Mucosa of stomach (tissue), 1 donor: ENCODE data around the gene RMRP.

ENCODE experiments used
- H3K27me3 ChIP-seq: one replicate; pipeline ENCODE4 v1.7.0; 2013; ENCODE audit warnings: mild to moderate bottlenecking, low read length; ENCODE audit not compliant: control insufficient read depth, insufficient read depth
- H3K36me3 ChIP-seq: one replicate; pipeline ENCODE4 v1.7.0; 2013; ENCODE audit warnings: low read length; ENCODE audit not compliant: control insufficient read depth, insufficient read depth
- H3K4me1 ChIP-seq: one replicate; pipeline ENCODE4 v1.7.0; 2013; ENCODE audit warnings: mild to moderate bottlenecking, low read length; ENCODE audit not compliant: control insufficient read depth, insufficient read depth
- H3K4me3 ChIP-seq: one replicate; pipeline ENCODE4 v1.7.0; 2013; ENCODE audit warnings: low read length
- H3K9ac ChIP-seq: one replicate; pipeline ENCODE4 v1.7.0; 2013; ENCODE audit warnings: mild to moderate bottlenecking, low read length, moderate library complexity
- H3K9me3 ChIP-seq: one replicate; pipeline ENCODE4 v1.7.0; 2013; ENCODE audit warnings: mild to moderate bottlenecking, low read length, moderate library complexity; ENCODE audit not compliant: control insufficient read depth
- donor health status: Pancreatic carcinoma.

The RMRP gene

DNA sequence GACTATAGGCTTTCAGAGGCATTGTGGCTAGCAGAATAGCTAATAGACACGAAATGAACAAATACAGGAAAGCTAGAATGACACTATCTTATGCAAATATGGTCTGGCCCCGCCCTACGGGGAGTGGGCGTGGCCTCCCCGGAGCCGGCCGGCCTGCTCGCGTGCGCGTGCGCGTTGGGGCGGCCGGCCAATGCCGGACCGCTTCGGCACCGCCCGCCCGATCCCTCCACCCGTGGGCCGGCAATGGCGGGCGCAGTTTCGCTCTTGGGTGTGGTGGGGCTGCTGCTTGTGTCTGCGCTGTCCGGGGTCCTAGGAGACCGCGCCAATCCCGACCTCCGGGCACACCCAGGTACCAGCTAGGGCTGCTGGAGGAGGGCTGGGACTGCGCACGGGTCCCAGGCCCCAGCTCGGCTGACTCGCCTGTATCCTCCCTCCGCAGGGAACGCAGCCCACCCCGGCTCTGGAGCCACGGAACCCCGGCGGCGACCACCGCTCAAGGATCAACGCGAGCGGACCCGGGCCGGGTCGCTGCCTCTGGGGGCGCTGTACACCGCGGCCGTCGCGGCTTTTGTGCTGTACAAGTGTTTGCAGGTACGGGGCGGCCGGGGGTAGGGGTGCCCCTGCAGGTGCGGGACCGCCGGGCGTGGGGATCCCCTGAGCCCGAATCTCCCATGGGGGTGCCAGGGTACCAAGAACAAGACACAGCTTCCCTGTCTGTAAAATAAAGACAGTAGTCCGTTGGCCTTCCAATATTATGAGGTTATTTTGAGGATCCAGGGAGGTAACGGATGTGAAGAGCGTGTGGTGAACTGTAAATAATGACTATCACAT lies 533 bp upstream of the RMRP start, which contains the start of gene CCDC107:
TSS of gene CCDC107 (plus strand) at position 156 of the 831 bp plus-strand sequence. CDS start at position 244, 88 bp downstream.
- H3K9ac ChIP-seq = peak within 1 kb of the TSS; percentile 90
- H3K27me3 ChIP-seq = no peaks in the 10 kb centered on the region
- H3K4me1 ChIP-seq = peaks cover 41% of the 10 kb centered on the region
- no peaks in the 10 kb centered on the region for H3K9me3 ChIP-seq
- H3K36me3 ChIP-seq = peaks cover 3% of the 10 kb centered on the region
- peak within 1 kb of the TSS; percentile 60 for H3K4me3 ChIP-seq

DNA sequence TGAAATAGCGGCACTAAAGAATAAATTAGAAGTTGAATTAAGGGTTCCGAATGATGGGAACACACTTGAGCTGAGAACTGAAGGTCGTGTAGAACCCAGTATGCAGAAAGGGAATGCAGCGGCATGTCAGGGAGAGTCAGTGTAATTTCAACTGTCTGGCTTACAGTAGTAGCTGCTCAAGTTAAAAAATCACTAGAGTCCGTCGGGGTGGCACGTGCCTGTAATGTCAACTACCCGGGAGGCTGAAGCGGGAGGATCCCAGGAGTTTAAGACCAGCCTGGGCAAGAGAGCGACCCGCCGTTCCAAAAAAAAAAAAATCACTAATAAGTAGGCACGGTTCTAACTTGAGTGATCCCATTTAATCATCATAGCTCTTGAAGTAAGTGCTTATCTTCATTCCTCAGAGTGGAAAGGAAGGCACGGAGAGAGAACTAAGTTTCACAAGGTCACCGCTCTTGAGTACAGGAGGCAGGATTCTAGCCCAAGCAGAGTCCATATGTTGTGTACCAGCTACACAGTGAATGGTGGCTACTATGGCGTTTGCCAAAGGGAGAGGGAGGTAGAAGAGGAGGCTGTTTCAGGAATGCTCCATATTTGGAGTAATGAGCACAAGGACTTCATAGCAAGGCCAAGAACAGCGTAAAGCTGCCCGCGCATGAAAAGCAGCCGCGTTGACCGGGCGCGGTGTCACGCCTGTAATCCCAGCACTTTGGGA lies 831 bp downstream of the RMRP start:
- Histone ChIP-seq H3K9me3 (no peaks in the 10 kb centered on the region), H3K36me3 (peaks cover 3% of the 10 kb centered on the region), H3K4me3 (peak overlapping the region; percentile 60), H3K9ac (peak overlapping the region; percentile 90), H3K4me1 (peaks cover 41% of the 10 kb centered on the region), H3K27me3 (no peaks in the 10 kb centered on the region)

DNA sequence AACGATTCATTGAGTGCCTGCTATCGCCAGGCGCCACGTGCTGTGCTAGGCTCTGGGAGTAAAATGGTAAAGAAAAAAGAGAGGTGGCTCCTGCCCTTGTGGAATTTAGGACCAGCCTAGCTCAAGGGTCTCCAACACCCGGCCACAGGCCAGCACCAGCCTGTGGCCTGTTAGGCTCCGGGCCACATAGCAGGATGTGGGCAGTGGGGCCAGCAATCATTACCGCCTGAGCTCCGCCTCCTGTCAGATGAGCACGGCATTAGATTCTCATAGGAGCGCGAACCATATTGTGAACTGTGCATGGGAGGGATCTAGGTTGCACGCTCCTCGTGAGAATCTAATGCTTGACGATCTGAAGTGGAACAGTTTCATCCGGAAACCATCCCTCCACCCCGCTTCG lies 1.5 kb downstream of the RMRP start:
- no peak overlapping the region for H3K9ac ChIP-seq
- no peaks in the 10 kb centered on the region for H3K9me3 ChIP-seq

DNA sequence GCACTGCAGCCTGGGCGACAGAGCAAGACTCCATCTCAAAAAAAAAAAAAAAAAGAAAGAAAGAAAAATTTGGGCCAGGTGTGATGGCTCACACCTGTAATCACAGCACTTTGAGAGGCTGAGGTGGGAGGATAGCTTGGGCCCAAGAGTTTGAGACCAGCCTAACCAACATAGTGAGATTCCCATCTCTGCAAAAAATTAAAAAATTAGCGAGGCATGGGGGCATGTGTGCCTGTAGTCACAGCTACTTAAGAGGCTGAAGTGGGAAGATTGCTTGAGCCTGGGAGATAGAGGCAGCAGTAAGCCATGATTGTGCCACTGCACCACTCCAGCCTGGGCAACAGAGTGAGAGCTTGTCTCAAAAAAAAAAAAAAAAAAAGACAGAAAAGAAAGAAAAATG lies 4.2 kb downstream of the RMRP start:
- no peak overlapping the region for H3K9ac ChIP-seq
- H3K9me3 ChIP-seq = no peaks in the 10 kb centered on the region
- H3K4me1 ChIP-seq = peaks cover 22% of the 10 kb centered on the region
- no peaks in the 10 kb centered on the region for H3K36me3 ChIP-seq
- no peak overlapping the region for H3K4me3 ChIP-seq
- H3K27me3 ChIP-seq = no peaks in the 10 kb centered on the region

More for the DNA sequence above, 1.5 kb downstream of the RMRP start:
- peaks cover 41% of the 10 kb centered on the region for H3K4me1 ChIP-seq
- no peak overlapping the region for H3K4me3 ChIP-seq
- no peaks in the 10 kb centered on the region for H3K27me3 ChIP-seq
- peaks cover 3% of the 10 kb centered on the region for H3K36me3 ChIP-seq

DNA sequence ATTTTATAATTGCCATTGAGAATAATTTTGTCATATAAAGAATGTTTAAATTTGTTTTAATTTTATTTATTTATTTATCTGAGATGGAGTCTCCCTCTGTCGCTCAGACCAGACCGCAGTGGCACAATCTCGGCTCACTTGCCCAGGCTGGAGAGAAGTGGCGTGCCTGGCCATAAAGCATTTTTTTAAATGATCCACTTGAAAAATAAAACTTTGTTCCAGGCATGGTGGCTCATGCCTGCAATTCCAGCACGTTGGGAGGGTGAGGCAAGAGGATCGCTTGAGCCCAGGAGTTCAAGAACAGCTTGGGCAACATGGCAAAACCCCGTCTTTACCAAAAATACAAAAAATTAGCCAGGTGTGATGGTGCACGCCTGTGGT lies 5.0 kb downstream of the RMRP start:
- H3K4me3 ChIP-seq = no peak overlapping the region
- H3K27me3 ChIP-seq = no peaks in the 10 kb centered on the region
- H3K36me3 ChIP-seq = no peaks in the 10 kb centered on the region
- H3K9ac ChIP-seq = no peak overlapping the region
- H3K4me1 ChIP-seq = peaks cover 22% of the 10 kb centered on the region
- no peaks in the 10 kb centered on the region for H3K9me3 ChIP-seq

DNA sequence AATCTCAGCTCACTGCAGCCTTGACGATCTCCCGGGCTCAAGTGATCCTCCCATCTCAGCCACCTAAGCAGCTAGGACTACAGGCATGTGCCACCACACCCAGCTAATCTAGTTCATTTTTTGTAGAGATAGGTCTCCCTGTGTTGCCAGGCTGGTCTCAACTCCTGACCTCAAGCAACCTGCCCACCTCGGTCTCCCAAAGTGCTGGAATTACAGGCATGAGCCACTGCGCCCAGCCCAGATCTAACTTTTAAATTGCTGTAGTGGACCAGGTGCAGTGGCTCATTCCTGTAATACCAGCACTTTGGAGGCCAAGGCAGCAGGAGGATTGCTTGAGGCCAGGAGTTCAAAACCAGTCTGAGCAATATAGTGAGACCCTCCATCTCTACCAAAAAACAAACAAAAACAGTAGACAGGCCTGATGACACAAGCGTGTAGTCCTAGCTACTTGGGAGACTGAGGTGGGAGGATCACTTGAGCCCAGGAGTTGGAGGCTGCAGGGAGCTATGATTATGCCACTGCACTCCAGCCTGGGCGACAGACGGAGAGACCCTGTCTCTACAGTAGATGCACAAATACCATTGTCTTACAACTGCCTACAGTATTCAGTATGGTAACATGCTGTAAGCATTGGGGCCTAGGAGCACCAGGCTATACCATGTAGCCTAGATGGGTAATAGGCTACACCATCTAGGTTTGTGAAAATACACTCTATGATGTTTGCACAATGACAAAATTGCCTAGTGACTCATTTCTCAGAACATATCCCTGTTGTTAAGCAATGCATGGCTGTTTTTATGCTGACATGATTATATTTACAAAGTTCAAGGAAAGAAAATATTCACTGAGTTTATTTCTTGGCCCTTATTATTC lies 5.6 kb downstream of the RMRP start:
- no peak overlapping the region for H3K4me3 ChIP-seq
- H3K36me3 ChIP-seq = no peaks in the 10 kb centered on the region
- peaks cover 21% of the 10 kb centered on the region for H3K4me1 ChIP-seq
- H3K9ac ChIP-seq = no peak overlapping the region
- H3K9me3 ChIP-seq = no peaks in the 10 kb centered on the region
- H3K27me3 ChIP-seq = no peaks in the 10 kb centered on the region

DNA sequence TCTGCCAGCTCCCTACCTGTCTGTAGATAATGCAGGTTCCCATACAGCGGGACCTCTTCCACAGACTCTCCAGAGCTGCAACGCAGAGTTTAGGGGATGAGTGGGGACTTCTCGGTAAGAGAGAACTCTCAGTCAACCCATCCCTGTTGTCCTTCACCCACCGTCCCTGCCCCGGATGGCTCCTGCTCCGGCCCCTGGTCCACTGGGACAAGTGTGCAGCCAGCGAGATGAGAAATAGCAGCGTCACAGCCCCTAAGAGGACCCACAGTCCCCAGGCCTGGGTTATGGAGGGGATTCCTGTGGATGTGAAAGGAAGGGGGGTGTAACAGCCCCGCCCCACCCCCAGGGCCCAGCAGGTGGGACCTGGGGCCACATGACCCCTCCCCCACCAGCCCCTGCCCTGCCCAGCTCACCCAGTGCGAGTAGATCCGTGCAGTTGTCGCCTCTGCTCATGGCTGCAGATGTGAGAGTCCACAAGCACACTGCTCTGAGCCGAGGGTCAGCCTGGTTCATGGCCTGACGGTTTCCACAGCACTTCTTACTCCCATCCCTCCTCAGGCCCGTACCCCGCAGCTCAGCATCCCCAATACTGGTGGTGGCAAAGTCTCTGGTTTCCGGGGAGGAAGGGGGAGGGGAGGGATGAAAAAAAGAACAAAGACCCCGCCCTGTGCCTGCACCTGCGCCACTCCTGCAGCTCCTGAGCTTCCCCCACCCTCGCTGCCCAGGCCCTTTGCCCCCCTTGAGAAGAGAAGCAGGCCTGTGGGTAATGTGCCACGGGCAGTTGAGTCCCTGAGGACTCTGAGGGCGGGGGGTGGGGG lies 7.3 kb downstream of the RMRP start, which contains the start of gene SIT1:
TSS of gene SIT1 (minus strand) at position 591 of the 818 bp plus-strand sequence. CDS start at position 513, 78 bp downstream.
- H3K4me1 ChIP-seq = peaks cover 23% of the 10 kb centered on the region
- no peaks in the 10 kb centered on the region for H3K36me3 ChIP-seq
- H3K9ac ChIP-seq = peak within 1 kb of the TSS; percentile 42
- H3K4me3 ChIP-seq = no peak within 1 kb of the TSS
- no peaks in the 10 kb centered on the region for H3K9me3 ChIP-seq
- H3K27me3 ChIP-seq = no peaks in the 10 kb centered on the region

DNA sequence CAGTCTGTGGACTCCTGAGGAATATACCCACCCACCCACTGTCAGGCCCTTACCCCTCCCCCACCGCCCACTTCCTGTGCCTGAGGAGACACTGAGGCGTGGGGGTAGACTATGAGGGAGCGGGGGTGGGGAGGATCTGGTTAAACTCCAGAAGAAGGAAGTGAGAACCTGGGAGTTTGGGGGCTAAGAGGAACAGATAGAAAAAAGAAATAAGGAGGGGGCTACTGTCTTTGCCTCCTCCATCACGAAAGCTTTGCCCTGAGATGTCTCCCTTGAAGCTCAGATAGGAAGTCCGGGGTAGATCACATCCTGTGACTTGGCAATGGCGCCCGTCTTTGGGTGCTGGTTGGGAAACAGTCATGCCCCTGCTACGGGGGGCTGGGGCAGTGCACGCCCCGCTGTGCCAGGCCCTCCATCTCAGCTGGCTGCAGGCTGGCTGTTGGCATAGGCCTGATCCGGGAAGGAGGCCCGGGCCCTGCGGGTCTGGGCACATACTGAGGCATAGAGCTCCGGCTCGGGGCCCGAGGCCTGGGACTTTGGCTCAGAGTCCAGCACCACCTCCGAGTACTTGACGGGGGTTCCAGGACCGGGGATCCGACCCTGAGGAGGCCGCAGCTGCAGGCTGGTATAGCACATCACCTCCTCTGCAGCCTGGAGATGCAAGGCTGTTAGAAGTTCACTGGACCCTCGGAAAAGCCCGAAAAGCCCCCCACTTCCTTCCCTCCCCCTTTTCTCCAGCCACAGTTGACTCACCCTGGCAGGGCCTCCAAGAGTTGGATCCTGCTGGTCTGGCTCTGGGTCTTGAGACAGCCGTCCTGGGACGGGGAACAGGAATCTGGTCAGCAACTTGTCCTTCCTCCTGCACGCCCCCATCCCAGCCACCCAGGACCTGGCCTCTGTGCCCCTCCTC lies 8.1 kb downstream of the RMRP start:
- Histone ChIP-seq H3K36me3 (no peaks in the 10 kb centered on the region), H3K9me3 (no peaks in the 10 kb centered on the region), H3K9ac (peak overlapping the region; percentile 5), H3K4me3 (no peak overlapping the region), H3K27me3 (no peaks in the 10 kb centered on the region), H3K4me1 (peaks cover 23% of the 10 kb centered on the region)

DNA sequence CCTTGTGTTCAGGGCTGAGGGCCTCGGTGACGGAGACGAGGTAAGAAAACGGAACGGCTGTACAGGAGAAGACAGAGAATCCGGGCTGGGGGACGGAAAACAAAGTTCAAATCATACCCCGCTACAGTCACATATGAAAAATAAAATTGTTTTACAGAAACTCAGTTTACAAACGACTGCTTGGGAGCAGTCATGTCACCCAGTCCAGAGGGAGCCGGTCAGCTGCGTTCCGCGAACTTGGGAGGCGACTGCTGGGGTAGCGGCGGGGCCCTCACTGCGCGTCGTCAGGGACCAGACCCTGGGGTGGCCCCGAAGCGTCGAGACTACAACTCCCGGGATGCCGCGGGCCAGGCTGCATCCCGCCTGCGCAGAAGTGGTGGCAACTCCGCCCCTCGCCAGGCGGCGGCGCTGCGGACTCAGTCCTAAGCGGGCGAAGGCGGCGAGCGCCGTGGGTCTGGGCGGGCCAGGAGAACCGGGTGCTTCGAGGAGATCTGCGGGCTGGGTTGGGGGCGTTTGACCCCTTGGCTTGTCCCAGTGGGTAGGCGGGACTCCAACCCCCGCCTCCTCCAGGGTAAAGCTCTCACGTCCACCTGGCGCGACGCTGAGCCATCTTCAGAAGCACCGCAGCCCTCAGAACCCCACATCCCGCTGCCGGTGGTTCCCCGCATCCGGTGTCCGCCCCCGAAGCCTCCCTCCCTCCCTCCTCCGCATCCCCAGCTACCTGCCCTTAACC lies 11.1 kb downstream of the RMRP start:
- no peaks in the 10 kb centered on the region for H3K36me3 ChIP-seq
- H3K4me1 ChIP-seq = peaks cover 14% of the 10 kb centered on the region

DNA sequence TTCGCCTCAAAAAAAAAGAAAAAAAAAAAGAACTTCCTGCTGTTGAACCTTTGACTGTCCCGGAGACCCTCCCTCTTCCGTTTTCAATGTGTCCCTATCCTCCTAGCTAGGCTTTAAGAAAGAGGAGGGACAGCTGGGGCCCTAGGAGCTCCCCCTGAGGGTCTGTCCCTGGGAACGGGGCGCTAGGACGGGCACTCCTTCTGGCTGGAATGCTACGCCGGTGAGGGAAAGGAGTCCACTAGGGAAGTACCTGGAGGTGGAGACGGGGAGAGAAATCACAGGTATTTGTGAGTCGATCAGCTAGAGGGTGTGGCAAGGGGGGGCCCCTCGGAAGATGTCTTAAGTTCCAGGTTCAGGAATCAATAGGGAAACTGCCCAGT lies 11.7 kb downstream of the RMRP start:
- Histone ChIP-seq H3K27me3 (no peaks in the 10 kb centered on the region), H3K9me3 (no peaks in the 10 kb centered on the region), H3K4me1 (peaks cover 9% of the 10 kb centered on the region), H3K36me3 (no peaks in the 10 kb centered on the region), H3K4me3 (peak overlapping the region; percentile 66), H3K9ac (peak overlapping the region; percentile 70)

More for the DNA sequence above, 11.1 kb downstream of the RMRP start:
- Histone ChIP-seq H3K4me3 (peak overlapping the region; percentile 66), H3K9ac (peak overlapping the region; percentile 70), H3K9me3 (no peaks in the 10 kb centered on the region), H3K27me3 (no peaks in the 10 kb centered on the region)
